HG02938 (cell line): ENCODE measurements around the gene COL12A1.

ENCODE experiments used
- ATAC-seq: cut with Tn5 transposase; IDR thresholded peaks from one replicate; pipeline ENCODE4 v1.9.1; 2021; ENCODE audit warnings: mild to moderate bottlenecking, moderate library complexity; ENCODE audit not compliant: unreplicated experiment

Gene COL12A1

GRCh38 chr6:75044846-75045245 lies 161.0 kb downstream of the COL12A1 start:
- no peak for ATAC-seq

- no peak for ATAC-seq
Observed at GRCh38 chr6:75041381-75041780, 164.5 kb downstream of the COL12A1 start.
